ENCODE data around the gene CPNE4. TPM values are rescaled to one million over a fixed set of nuclear protein-coding genes. Genes with fewer than 3 reads are reported as not detected.

Gene CPNE4
- total RNA-seq, 1 donor from 2014 or later = 0.41 TPM

GRCh38 chr3:131535131-131535530 lies 499.7 kb downstream of the CPNE4 start:
- H3K36me3 Mint-ChIP-seq (ENCODE audit: low read depth, unreplicated experiment) = no peaks in the 10 kb centered on the region
- no peaks in the 10 kb centered on the region for H3K9me3 Mint-ChIP-seq (ENCODE audit: unreplicated experiment)
- no peaks in the 10 kb centered on the region for H3K4me1 Mint-ChIP-seq (ENCODE audit: unreplicated experiment)
- DNase-seq (ENCODE audit: low spot score) = no peak
- TF ChIP-seq CTCF (IDR thresholded peaks at IDR 0.05; ENCODE audit: unreplicated experiment) = no peak
- H3K4me3 Mint-ChIP-seq (ENCODE audit: unreplicated experiment) = no peak overlapping the region
- H3K27me3 Mint-ChIP-seq (ENCODE audit: unreplicated experiment) = no peaks in the 10 kb centered on the region
- H3K27ac Mint-ChIP-seq (ENCODE audit: unreplicated experiment) = no peak overlapping the region

- Mint-ChIP-seq H3K36me3 (ENCODE audit: low read depth, unreplicated experiment) (no peaks in the 10 kb centered on the region), H3K27ac (ENCODE audit: unreplicated experiment) (no peak overlapping the region), H3K27me3 (ENCODE audit: unreplicated experiment) (no peaks in the 10 kb centered on the region), H3K4me3 (ENCODE audit: unreplicated experiment) (no peak overlapping the region), H3K9me3 (ENCODE audit: unreplicated experiment) (no peaks in the 10 kb centered on the region), H3K4me1 (ENCODE audit: unreplicated experiment) (no peaks in the 10 kb centered on the region)
- TF ChIP-seq CTCF (IDR thresholded peaks at IDR 0.05; ENCODE audit: unreplicated experiment) = no peak
- DNase-seq (ENCODE audit: low spot score) = no peak
Measured at GRCh38 chr3:131532645-131533044, 502.2 kb downstream of the CPNE4 start.

GRCh38 chr3:131530843-131531242 lies 504.0 kb downstream of the CPNE4 start:
- Mint-ChIP-seq H3K9me3 (ENCODE audit: unreplicated experiment) (no peaks in the 10 kb centered on the region), H3K27me3 (ENCODE audit: unreplicated experiment) (no peaks in the 10 kb centered on the region), H3K4me1 (ENCODE audit: unreplicated experiment) (no peaks in the 10 kb centered on the region), H3K27ac (ENCODE audit: unreplicated experiment) (no peak overlapping the region), H3K36me3 (ENCODE audit: low read depth, unreplicated experiment) (no peaks in the 10 kb centered on the region), H3K4me3 (ENCODE audit: unreplicated experiment) (no peak overlapping the region)
- no peak for TF ChIP-seq CTCF (IDR thresholded peaks at IDR 0.05; ENCODE audit: unreplicated experiment)
- no peak for DNase-seq (ENCODE audit: low spot score)

GRCh38 chr3:131530388-131530787 lies 504.4 kb downstream of the CPNE4 start:
- Mint-ChIP-seq H3K36me3 (ENCODE audit: low read depth, unreplicated experiment) (no peaks in the 10 kb centered on the region), H3K9me3 (ENCODE audit: unreplicated experiment) (no peaks in the 10 kb centered on the region)
- DNase-seq (ENCODE audit: low spot score) = no peak

More at GRCh38 chr3:131530388-131530787, 504.4 kb downstream of the CPNE4 start:
- no peak for TF ChIP-seq CTCF (IDR thresholded peaks at IDR 0.05; ENCODE audit: unreplicated experiment)
- H3K27ac Mint-ChIP-seq (ENCODE audit: unreplicated experiment) = no peak overlapping the region
- H3K27me3 Mint-ChIP-seq (ENCODE audit: unreplicated experiment) = no peaks in the 10 kb centered on the region
- no peaks in the 10 kb centered on the region for H3K4me1 Mint-ChIP-seq (ENCODE audit: unreplicated experiment)
- H3K4me3 Mint-ChIP-seq (ENCODE audit: unreplicated experiment) = no peak overlapping the region

Measured in endothelial cell (in vitro differentiated cells).